ENCODE results near the gene PEX1. TPM values are rescaled to one million over a fixed set of nuclear protein-coding genes. Genes with fewer than 3 reads are reported as not detected.
"Not testable (repeated sequence)": the region's sequence is repeated elsewhere in the genome, so short reads cannot be mapped to it uniquely, and the experiment has no call there.

Gene PEX1
- total and polyA plus RNA-seq, 9 of the 15 experiments (the other 6 are each of a cell fraction or from before 2014, with no cell fraction given), result 9.4 to 32.2 (median 19.9) TPM

- Histone ChIP-seq H3K4me1 (replicated peaks in 1 of 2; ENCODE audit: control insufficient read depth in 2 of 2, insufficient read depth in 2 of 2, low read length in 2 of 2) (no peaks in the 10 kb centered on the region), H2AFZ (ENCODE audit: low read depth, low read length) (peak overlapping the region; percentile 68), H3K36me3 (ENCODE audit: control insufficient read depth, insufficient read depth, low read length) (no peaks in the 10 kb centered on the region), H3K9me1 (ENCODE audit: control insufficient read depth, insufficient read depth, low read length) (no peaks in the 10 kb centered on the region), H3K27ac (ENCODE audit: extremely low read depth, low read depth, low read length) (no peak overlapping the region), H3K4me2 (ENCODE audit: insufficient read depth, low read length) (no peak overlapping the region), H3K9me3 (replicated peaks; ENCODE audit: control insufficient read depth, insufficient read depth, low read depth, low read length) (no peaks in the 10 kb centered on the region), H3K9ac (ENCODE audit: insufficient read depth in 1 of 2, low read depth in 2 of 2, low read length in 2 of 2) (no peak overlapping the region), H3K4me3 (no peak overlapping the region), H4K20me1 (replicated peaks; ENCODE audit: control insufficient read depth, insufficient read depth, low read length) (no peaks in the 10 kb centered on the region), H3K27me3 (ENCODE audit: control insufficient read depth in 2 of 2, insufficient read depth in 2 of 2, low read length in 2 of 2) (peaks cover 0 to 4% of the 10 kb centered on the region in 2 experiments; a peak in 1 of 5 replicates), H3K79me2 (ENCODE audit: control insufficient read depth, insufficient read depth, low read length) (no peaks in the 10 kb centered on the region)
- 19% methylated on average over 9 of the region's 9 CpGs for WGBS (ENCODE audit: insufficient coverage, low coverage, missing lambda C conversion rate)
- BruUV-seq (replicated peaks), result no TSS peak
- ATAC-seq (peak; percentile 66), DNase-seq (ENCODE audit: extremely low read depth in 1 of 4, low spot score in 3 of 4) (no peak), FAIRE-seq (no peak)
- intact Hi-C loops (cut with micrococcal nuclease) (no loop called here), in situ Hi-C loops (cut with MboI) (no loop called here)
- ChIA-PET POLR2A (interaction anchor here (1.7 kb wide), 1 partner anchor 31 kb away, joined by 3 read pairs; the partner anchor contains the start of gene GATAD1), CTCF (ENCODE audit: low intra/inter-chr PET ratio) (no interaction called here)
- no peak for TF ChIP-seq NFATC3 (IDR thresholded peaks at IDR 0.05)
- TF ChIP-seq CREB5 (CRISPR knock-in tag; IDR thresholded peaks at IDR 0.05), result no peak
- 0 out of 2 replicates have a peak, but pooled peaks have one; percentile 40 for TF ChIP-seq TOE1 (IDR thresholded peaks at IDR 0.05; ENCODE audit: borderline replicate concordance)
- no peak for TF ChIP-seq TOE1 (CRISPR knock-in tag; IDR thresholded peaks at IDR 0.05; ENCODE audit: borderline replicate concordance, low read depth)
- TF ChIP-seq, protein P1, sequence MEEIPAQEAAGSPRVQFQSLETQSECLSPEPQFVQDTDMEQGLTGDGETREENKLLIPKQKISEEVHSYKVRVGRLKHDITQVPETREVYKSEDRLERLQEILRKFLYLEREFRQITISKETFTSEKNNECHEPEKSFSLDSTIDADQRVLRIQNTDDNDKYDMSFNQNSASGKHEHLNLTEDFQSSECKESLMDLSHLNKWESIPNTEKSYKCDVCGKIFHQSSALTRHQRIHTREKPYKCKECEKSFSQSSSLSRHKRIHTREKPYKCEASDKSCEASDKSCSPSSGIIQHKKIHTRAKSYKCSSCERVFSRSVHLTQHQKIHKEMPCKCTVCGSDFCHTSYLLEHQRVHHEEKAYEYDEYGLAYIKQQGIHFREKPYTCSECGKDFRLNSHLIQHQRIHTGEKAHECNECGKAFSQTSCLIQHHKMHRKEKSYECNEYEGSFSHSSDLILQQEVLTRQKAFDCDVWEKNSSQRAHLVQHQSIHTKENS (CRISPR knock-in tag; IDR thresholded peaks at IDR 0.05), result no peak
- TF ChIP-seq, protein P2, sequence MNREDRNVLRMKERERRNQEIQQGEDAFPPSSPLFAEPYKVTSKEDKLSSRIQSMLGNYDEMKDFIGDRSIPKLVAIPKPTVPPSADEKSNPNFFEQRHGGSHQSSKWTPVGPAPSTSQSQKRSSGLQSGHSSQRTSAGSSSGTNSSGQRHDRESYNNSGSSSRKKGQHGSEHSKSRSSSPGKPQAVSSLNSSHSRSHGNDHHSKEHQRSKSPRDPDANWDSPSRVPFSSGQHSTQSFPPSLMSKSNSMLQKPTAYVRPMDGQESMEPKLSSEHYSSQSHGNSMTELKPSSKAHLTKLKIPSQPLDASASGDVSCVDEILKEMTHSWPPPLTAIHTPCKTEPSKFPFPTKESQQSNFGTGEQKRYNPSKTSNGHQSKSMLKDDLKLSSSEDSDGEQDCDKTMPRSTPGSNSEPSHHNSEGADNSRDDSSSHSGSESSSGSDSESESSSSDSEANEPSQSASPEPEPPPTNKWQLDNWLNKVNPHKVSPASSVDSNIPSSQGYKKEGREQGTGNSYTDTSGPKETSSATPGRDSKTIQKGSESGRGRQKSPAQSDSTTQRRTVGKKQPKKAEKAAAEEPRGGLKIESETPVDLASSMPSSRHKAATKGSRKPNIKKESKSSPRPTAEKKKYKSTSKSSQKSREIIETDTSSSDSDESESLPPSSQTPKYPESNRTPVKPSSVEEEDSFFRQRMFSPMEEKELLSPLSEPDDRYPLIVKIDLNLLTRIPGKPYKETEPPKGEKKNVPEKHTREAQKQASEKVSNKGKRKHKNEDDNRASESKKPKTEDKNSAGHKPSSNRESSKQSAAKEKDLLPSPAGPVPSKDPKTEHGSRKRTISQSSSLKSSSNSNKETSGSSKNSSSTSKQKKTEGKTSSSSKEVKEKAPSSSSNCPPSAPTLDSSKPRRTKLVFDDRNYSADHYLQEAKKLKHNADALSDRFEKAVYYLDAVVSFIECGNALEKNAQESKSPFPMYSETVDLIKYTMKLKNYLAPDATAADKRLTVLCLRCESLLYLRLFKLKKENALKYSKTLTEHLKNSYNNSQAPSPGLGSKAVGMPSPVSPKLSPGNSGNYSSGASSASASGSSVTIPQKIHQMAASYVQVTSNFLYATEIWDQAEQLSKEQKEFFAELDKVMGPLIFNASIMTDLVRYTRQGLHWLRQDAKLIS (CRISPR knock-in tag; IDR thresholded peaks at IDR 0.05), result no peak
- TF ChIP-seq, protein P3, sequence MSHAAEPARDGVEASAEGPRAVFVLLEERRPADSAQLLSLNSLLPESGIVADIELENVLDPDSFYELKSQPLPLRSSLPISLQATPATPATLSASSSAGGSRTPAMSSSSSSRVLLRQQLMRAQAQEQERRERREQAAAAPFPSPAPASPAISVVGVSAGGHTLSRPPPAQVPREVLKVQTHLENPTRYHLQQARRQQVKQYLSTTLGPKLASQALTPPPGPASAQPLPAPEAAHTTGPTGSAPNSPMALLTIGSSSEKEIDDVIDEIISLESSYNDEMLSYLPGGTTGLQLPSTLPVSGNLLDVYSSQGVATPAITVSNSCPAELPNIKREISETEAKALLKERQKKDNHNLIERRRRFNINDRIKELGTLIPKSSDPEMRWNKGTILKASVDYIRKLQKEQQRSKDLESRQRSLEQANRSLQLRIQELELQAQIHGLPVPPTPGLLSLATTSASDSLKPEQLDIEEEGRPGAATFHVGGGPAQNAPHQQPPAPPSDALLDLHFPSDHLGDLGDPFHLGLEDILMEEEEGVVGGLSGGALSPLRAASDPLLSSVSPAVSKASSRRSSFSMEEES (CRISPR knock-in tag; IDR thresholded peaks at IDR 0.05), result peak; percentile 78
These were observed 50.2 kb downstream of the PEX1 start for GRCh38 chr7:92478095-92478494.

DNA sequence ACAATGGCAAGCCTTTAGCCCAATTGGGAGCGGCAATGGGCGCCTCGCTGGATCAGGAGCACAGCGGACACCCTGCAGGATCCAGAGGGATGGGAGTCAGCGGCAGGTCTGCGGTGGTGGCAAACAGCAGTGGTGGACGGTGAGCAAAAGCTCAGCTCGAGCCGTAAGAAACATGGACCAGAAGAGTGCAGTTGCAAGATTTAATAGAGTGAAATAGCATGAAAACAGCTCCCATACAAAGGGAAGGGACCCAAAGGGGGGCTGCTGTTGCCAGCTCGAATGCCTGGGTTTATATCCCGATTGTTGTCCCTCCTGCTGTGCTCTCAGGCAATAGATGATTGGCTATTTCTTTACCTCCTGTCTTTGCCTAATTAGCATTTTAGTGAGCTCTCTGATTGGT lies 50.6 kb downstream of the PEX1 start, which contains the start of gene ERVW-1:
ERVW-1 (minus strand) TSS at position 266 of the 400 bp plus-strand sequence. CDS start 7,565 bp downstream, outside the sequence.
- H3K79me2 ChIP-seq (ENCODE audit: control insufficient read depth, insufficient read depth, low read length); H3K4me3 ChIP-seq; H3K27ac ChIP-seq (ENCODE audit: extremely low read depth, low read depth, low read length); ATAC-seq; CTCF ChIA-PET (ENCODE audit: low intra/inter-chr PET ratio); BruUV-seq (replicated peaks); H3K9ac ChIP-seq (ENCODE audit: insufficient read depth in 1 of 2, low read depth in 2 of 2, low read length in 2 of 2); FAIRE-seq; H4K20me1 ChIP-seq (replicated peaks; ENCODE audit: control insufficient read depth, insufficient read depth, low read length); H3K27me3 ChIP-seq (ENCODE audit: control insufficient read depth in 2 of 2, insufficient read depth in 2 of 2, low read length in 2 of 2); H3K9me3 ChIP-seq (replicated peaks; ENCODE audit: control insufficient read depth, insufficient read depth, low read depth, low read length); in situ Hi-C loops (cut with MboI); H3K4me2 ChIP-seq (ENCODE audit: insufficient read depth, low read length); DNase-seq (ENCODE audit: extremely low read depth in 1 of 4, low spot score in 3 of 4); intact Hi-C loops (cut with micrococcal nuclease); H3K4me1 ChIP-seq (replicated peaks in 1 of 2; ENCODE audit: control insufficient read depth in 2 of 2, insufficient read depth in 2 of 2, low read length in 2 of 2); H3K9me1 ChIP-seq (ENCODE audit: control insufficient read depth, insufficient read depth, low read length); H3K36me3 ChIP-seq (ENCODE audit: control insufficient read depth, insufficient read depth, low read length): not testable (repeated sequence)
- POLR2A ChIA-PET, result interaction anchor here (1.7 kb wide), 1 partner anchor 31 kb away, joined by 3 read pairs; the partner anchor contains the start of gene GATAD1
- peak within 1 kb of the TSS; percentile 68 for H2AFZ ChIP-seq (ENCODE audit: low read depth, low read length)
- WGBS (ENCODE audit: insufficient coverage, low coverage, missing lambda C conversion rate), result 73% methylated on average over 11 of the region's 11 CpGs

Measured in K562 (cell line).